Heart right ventricle (tissue), 16 donors: ENCODE measurements around the gene PVR. TPM values are rescaled to one million over a fixed set of nuclear protein-coding genes. Genes with fewer than 3 reads are reported as not detected.
"Not testable (repeated sequence)": the region's sequence is repeated elsewhere in the genome, so short reads cannot be mapped to it uniquely, and the experiment has no call there.

ENCODE experiments used
- ATAC-seq, 8 donors: fragments of 200-7000 bp; cut with Tn5 transposase; one replicate each; pipeline ENCODE4 v1.9.1; 2020; ENCODE audit warnings: mild to moderate bottlenecking in 8 of 8, moderate library complexity in 8 of 8, moderate number of reproducible peaks in 1 of 8
- DNase-seq, 2 donors: peaks; one replicate each; pipeline ENCODE4 v3.0.0-alpha.2; 2020
- H3K27ac ChIP-seq, 10 donors: fragments of 200-600 bp; sonication (generic) in 2 of 10; one replicate each; pipeline versions ENCODE4 v1.5.0 to v1.8.0; 2020 to 2022; ENCODE audit warnings: mild to moderate bottlenecking in 3 of 10
- H3K27me3 ChIP-seq, 7 donors: fragments of 200-600 bp; one replicate each; pipeline ENCODE4 v1.8.0; 2021 to 2022; ENCODE audit warnings: mild to moderate bottlenecking in 2 of 7
- H3K36me3 ChIP-seq, 9 donors: fragments of 200-600 bp; sonication (generic) in 1 of 9; one replicate each; pipeline versions ENCODE4 v1.5.0 to v1.8.0; 2020 to 2022; ENCODE audit warnings: mild to moderate bottlenecking in 2 of 9
- H3K4me1 ChIP-seq, 9 donors: fragments of 200-600 bp; sonication (generic) in 1 of 9; one replicate each; pipeline versions ENCODE4 v1.5.0 to v1.8.0; 2020 to 2022; ENCODE audit warnings: mild to moderate bottlenecking in 4 of 9
- H3K4me3 ChIP-seq, 10 donors: fragments of 200-600 bp; sonication (generic) in 2 of 10; one replicate each; pipeline versions ENCODE4 v1.5.0 to v1.8.0; 2020 to 2022; ENCODE audit warnings: mild to moderate bottlenecking in 7 of 10, moderate library complexity in 2 of 10
- H3K9me3 ChIP-seq, 11 donors: fragments of 200-600 bp in 10 of 11; sonication (generic) in 2 of 11; one replicate each; pipeline versions ENCODE4 v1.5.0 to v1.8.0; 2013 to 2022; ENCODE audit warnings: mild to moderate bottlenecking in 2 of 11, control low read depth in 1 of 11, moderate library complexity in 1 of 11
- WGBS, 2 donors: extraction: QIAGEN DNeasy Blood & Tissue Kit; methylation state at CpG; one replicate each; pipeline ENCODE4 v1.1.7; 2013; ENCODE audit warnings: inconsistent platforms in 1 of 2; 5-methylcytosine and 5-hydroxymethylcytosine counted together
- intact Hi-C, 10 donors: fragments of 100-400 bp; cut with DNase I; formaldehyde crosslinking; loops; one replicate each; pipeline versions ENCODE4 v1.11.1 to v1.14.2; 2022
- polyA plus RNA-seq, 2 donors: library from polyadenylated mRNA; stranded (reverse); fragments of 200-250 nt; gene quantifications; one replicate each; pipeline ENCODE4 v1.2.3, GENCODE V29; 2013
- total RNA-seq, 10 donors: library from RNA; stranded (reverse); fragmentation: NEBNext Ultra II Directional in 3 of 10; extraction: Animal tissue kit (Norgen Biotek cat#: 25700) in 3 of 10; gene quantifications; one replicate each; pipeline versions ENCODE4 v1.2.1 to v1.2.4, GENCODE V29; 2021 to 2023
- TF ChIP-seq, protein P1 (sequence below), 9 donors: fragments of 200-600 bp; sonication (generic) in 2 of 9; IDR thresholded peaks; one replicate each; pipeline versions ENCODE4 v1.5.0 to v1.8.0; 2021 to 2022; ENCODE audit warnings: antibody characterized with exemption in 9 of 9, mild to moderate bottlenecking in 5 of 9, moderate library complexity in 1 of 9
- donor health status: Arrhythmogenic right ventricular cardiomyopathy.
- donor health status: ischemic (EF 13 %, LVEDD 7.1; RV severe dilation, severe dysfunction).
- donor health status: healthy with polysubstance abuse.
- donor health status: DM: no; HTN: yes; CAD: no.
- donor health status: DM: no; HTN: no; CAD: no.
- donor health status: ischemic (EF 25% LVEDD 6.9; RV normal size, moderate dysfunction).
- donor health status: ischemic (EF 25% LVEDD 5.7; RV mildly dilated, moderate dysfunction).
- donor health status: healthy.
- donor health status: DM: yes; HTN: yes; CAD: no.
- donor health status: Ischemic cardiomyopathy.
- donor health status: ischemic (EF 35%, LVEDD 5.7; RV mildly dilated, moderate dysfunction).
- donor health status: nonischemic (EF 11% LVEDD 7.7; RV severe dilation, severe dysfunction).
- donor health status: DM: yes; HTN: yes; CAD: no.
- donor health status: PGD.
- donor health status: ischemic (EF 29% LVEDD 5.4; RV normal size, mild dysfunction).
- donor health status: nonischemic (EF 23%, LVEDD 6.1; RV moderate dilation, normal function).

The PVR gene
- total and polyA plus RNA-seq, 12 donors, result 38.3 to 108 (median 43.4) TPM

DNA sequence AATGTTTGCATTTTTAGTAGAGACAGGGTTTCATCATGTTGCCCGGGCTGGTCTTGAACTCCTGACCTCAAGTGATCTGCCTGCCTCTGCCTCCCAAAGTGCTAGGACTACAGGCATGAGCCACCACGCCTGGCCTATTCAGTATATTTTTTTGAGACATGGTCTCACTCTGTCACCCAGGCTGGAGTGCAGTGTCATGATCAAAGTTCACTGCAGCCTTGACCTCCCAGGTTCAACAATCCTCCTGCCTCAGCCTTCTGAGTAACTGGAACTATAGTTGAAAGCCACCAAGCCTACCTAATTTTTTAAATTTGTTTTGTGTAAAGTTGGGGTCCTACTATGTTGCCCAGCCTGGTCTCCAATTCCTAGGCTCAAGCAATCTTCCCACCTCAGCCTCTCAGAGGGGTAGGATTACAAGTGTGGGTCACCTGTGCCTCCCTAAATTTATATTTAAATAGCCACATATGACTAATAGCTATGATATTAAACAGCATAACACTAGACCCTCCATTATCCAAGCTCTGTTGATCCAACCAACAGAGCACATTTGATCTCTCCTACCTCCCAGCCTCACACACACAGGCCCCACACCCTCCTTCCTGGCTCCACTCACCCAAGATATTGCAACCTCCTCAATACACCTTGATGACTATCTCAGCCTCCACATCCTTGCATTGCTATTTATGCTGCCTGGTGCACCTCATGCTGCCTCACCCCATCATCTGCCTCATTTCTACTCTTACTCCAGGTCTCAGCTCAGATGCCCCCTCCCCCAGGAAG is 25.5 kb downstream of the PVR start:
- TF ChIP-seq, protein P1, sequence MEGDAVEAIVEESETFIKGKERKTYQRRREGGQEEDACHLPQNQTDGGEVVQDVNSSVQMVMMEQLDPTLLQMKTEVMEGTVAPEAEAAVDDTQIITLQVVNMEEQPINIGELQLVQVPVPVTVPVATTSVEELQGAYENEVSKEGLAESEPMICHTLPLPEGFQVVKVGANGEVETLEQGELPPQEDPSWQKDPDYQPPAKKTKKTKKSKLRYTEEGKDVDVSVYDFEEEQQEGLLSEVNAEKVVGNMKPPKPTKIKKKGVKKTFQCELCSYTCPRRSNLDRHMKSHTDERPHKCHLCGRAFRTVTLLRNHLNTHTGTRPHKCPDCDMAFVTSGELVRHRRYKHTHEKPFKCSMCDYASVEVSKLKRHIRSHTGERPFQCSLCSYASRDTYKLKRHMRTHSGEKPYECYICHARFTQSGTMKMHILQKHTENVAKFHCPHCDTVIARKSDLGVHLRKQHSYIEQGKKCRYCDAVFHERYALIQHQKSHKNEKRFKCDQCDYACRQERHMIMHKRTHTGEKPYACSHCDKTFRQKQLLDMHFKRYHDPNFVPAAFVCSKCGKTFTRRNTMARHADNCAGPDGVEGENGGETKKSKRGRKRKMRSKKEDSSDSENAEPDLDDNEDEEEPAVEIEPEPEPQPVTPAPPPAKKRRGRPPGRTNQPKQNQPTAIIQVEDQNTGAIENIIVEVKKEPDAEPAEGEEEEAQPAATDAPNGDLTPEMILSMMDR (IDR thresholded peaks at IDR 0.05), result no peak
- Histone ChIP-seq H3K27me3 (no peaks in the 10 kb centered on the region), H3K9me3 (no peaks in the 10 kb centered on the region), H3K36me3 (peaks cover 0 to 3% (median 0%) of the 10 kb centered on the region in 9 donors), H3K27ac (no peak overlapping the region), H3K4me3 (no peak overlapping the region), H3K4me1 (no peaks in the 10 kb centered on the region)
- 85 to 88% methylated on average over 2 of the region's 2 CpGs for WGBS, 2 donors
- intact Hi-C loops, result no loop called here
- no peak for DNase-seq
- ATAC-seq, result peak in 1 of 8 donors; percentile 18

DNA sequence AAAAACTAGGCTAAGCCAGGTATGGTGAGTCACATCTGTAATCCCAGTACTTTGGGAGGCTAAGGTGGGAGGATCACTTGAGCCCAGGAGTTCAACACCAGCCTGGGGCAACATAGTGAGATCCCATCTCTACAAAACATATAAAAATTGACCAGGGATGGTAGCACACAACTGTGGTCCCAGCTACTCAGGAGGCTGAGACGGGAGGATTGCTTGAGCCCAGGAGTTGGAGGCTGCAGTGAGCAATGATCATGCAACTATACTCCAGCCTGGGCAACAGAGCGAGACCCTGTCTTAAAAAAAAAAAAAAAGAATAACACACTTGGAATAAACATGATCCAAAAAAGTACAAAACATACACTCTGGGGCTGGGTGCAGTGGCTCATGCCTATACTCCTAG is 26.3 kb downstream of the PVR start:
- ATAC-seq, H3K4me3 ChIP-seq, DNase-seq, H3K27ac ChIP-seq, H3K9me3 ChIP-seq, H3K36me3 ChIP-seq, H3K27me3 ChIP-seq, intact Hi-C loops, H3K4me1 ChIP-seq: not testable (repeated sequence)
- 97 to 98% methylated on average over 2 of the region's 2 CpGs for WGBS, 2 donors

DNA sequence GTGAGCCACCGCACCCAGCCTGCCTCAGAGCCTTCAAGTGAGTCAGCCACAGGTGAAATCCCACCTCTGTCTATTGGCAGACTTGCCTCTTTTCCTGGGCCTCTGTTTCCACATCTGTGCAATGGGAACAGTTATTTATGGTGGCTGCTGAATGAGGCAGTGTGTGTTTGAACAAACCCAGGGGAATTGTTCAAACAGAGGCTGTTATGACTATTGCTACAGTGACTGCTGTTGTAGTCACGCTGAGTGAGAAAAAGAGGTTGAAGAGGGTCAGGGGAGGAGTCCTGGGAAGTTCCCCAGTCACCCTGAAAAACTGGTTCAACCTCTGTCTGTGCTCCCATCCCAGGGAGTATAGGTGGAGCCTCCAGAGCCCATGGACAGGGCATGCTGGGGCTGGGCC is 27.7 kb downstream of the PVR start, which contains the start of gene CEACAM19:
CEACAM19 (plus strand) TSS at position 83 of the 400 bp plus-strand sequence. CDS start 450 bp downstream, outside the sequence.
- intact Hi-C loops, result no loop called here
- Histone ChIP-seq H3K9me3 (no peaks in the 10 kb centered on the region), H3K27ac (no peak within 1 kb of the TSS), H3K27me3 (no peaks in the 10 kb centered on the region), H3K36me3 (peaks cover 0 to 6% (median 0%) of the 10 kb centered on the region in 9 donors), H3K4me3 (no peak within 1 kb of the TSS), H3K4me1 (no peaks in the 10 kb centered on the region)
- 82 to 87% methylated on average over 2 of the region's 2 CpGs for WGBS, 2 donors
- ATAC-seq, result peak in 1 of 8 donors; percentile 40
- DNase-seq, result no peak
- TF ChIP-seq, protein P1 (IDR thresholded peaks at IDR 0.05), result no peak

DNA sequence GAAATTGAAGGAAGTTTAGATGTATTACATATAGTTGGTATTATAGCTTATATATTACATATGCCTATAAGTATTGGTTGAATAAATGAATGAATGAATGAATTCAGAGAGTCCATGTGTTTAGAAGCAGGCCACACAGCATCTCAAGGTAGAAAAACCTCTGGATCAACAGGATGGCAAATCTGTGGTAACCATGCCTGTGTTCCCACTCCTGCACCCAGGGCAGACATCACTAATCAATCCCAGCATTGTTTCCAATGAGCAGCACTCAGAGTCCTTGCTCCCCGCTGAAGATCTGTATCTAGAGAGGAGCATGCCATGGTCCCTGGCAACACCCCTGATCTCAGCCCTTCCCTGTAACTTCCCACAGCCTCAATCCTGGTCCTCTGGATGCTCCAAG is 28.5 kb downstream of the PVR start:
- TF ChIP-seq, protein P1 (IDR thresholded peaks at IDR 0.05), result no peak
- H3K4me1 ChIP-seq, result peaks cover 0 to 4% (median 0%) of the 10 kb centered on the region in 9 donors
- H3K36me3 ChIP-seq, result peaks cover 0 to 14% (median 0%) of the 10 kb centered on the region in 9 donors
- intact Hi-C loops, result no loop called here
- no peak for DNase-seq
- H3K27me3 ChIP-seq, result no peaks in the 10 kb centered on the region
- H3K4me3 ChIP-seq, result no peak overlapping the region
- ATAC-seq, result no peak
- H3K9me3 ChIP-seq, result no peaks in the 10 kb centered on the region
- 72 to 79% methylated on average over 1 of the region's 1 CpG for WGBS, 2 donors
- H3K27ac ChIP-seq, result no peak overlapping the region

DNA sequence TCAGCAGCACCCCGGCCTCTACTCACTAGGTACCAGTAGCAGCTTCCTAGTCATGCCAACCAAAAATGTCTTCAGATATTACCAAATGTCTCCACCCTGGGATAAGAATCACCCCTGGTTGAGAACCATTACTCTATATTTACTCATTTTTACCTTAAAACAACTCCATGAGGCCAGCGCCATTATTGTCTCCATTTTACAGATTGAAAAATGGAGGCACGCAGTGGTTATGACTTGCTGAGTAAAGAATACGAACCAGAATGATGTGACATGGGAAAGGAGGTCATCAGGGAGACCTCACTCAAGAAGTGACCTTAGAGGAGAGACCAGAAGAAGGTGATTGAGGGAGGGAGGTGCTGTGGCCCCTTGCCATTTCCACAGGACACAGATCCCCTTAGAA is 29.8 kb downstream of the PVR start:
- DNase-seq (no peak), ATAC-seq (no peak)
- intact Hi-C loops, result no loop called here
- Histone ChIP-seq H3K4me1 (peaks cover 0 to 6% (median 0%) of the 10 kb centered on the region in 9 donors), H3K27me3 (no peaks in the 10 kb centered on the region), H3K4me3 (no peak overlapping the region), H3K36me3 (peaks cover 0 to 16% (median 0%) of the 10 kb centered on the region in 9 donors), H3K27ac (no peak overlapping the region), H3K9me3 (no peaks in the 10 kb centered on the region)
- TF ChIP-seq, protein P1 (IDR thresholded peaks at IDR 0.05), result no peak
- 93 to 95% methylated on average over 4 of the region's 4 CpGs for WGBS, 2 donors
